Tibial artery (tissue), 4 donors: ENCODE measurements around the gene RAN.
A peak's percentile ranks its signal among the peaks of the same experiment; 100 is the strongest.

Experiments
- DNase-seq, 2 donors: peaks; one replicate each; pipeline ENCODE4 v3.0.0-alpha.2; 2019
- H3K27ac ChIP-seq, 2 donors: fragments of 200-600 bp; sonication (generic) in 1 of 2; 1 replicate in 1 of 2; 2 replicates in 1 of 2; pipeline ENCODE4 v1.5.1; 2018 to 2019; ENCODE audit warnings: mild to moderate bottlenecking in 1 of 2
- H3K27me3 ChIP-seq, 2 donors: fragments of 200-600 bp; sonication (generic) in 1 of 2; one replicate each; pipeline versions ENCODE4 v1.5.1 to v1.6.0; 2016 to 2019
- H3K36me3 ChIP-seq, 3 donors: fragments of 200-600 bp; sonication (generic) in 2 of 3; one replicate each; pipeline ENCODE4 v1.5.1; 2016 to 2019; ENCODE audit warnings: mild to moderate bottlenecking in 2 of 3
- H3K4me1 ChIP-seq, 4 donors: fragments of 200-600 bp; sonication (generic) in 2 of 4; 1 replicate in 3 of 4; 2 replicates in 1 of 4; pipeline ENCODE4 v1.5.1; 2016 to 2019
- H3K4me3 ChIP-seq, 2 donors: fragments of 200-600 bp; sonication (generic) in 1 of 2; 1 replicate in 1 of 2; 2 replicates in 1 of 2; pipeline ENCODE4 v1.5.1; 2018 to 2019; ENCODE audit warnings: mild to moderate bottlenecking in 2 of 2
- H3K9me3 ChIP-seq, 3 donors: fragments of 200-600 bp; sonication (generic) in 1 of 3; one replicate each; pipeline ENCODE4 v1.5.1; 2016 to 2019
- CTCF ChIP-seq, 2 experiments: fragments of 200-600 bp in 1 of 2; fragments of 450-650 bp in 1 of 2; IDR thresholded peaks; one replicate each; pipeline ENCODE4 v1.5.1; 2017 to 2019; ENCODE audit warnings: antibody characterized with exemption in 2 of 2, mild to moderate bottlenecking in 1 of 2, moderate library complexity in 1 of 2
- intact Hi-C: fragments of 100-400 bp; cut with DNase I; formaldehyde crosslinking; loops from one replicate; pipeline ENCODE4 v1.15.0; 2023; ENCODE audit warnings: low total_unique reads

The RAN gene

GRCh38 chr12:130920119-130920703 is 48.3 kb downstream of the RAN start:
- Histone ChIP-seq H3K36me3 (no peaks in the 10 kb centered on the region), H3K27me3 (peaks cover 0 to 22% of the 10 kb centered on the region in 2 donors), H3K4me3 (no peak overlapping the region), H3K4me1 (peaks cover 0 to 8% (median 0%) of the 10 kb centered on the region in 4 donors), H3K27ac (peak overlapping the region in 1 of 2 donors; percentile 25), H3K9me3 (peaks cover 0 to 11% (median 5%) of the 10 kb centered on the region in 3 donors)
- intact Hi-C loops, result no loop called here
- TF ChIP-seq CTCF (IDR thresholded peaks at IDR 0.05), result no peak
- DNase-seq, result no peak

GRCh38 chr12:130920723-130921381 is 49.0 kb downstream of the RAN start:
- peaks cover 0 to 8% (median 0%) of the 10 kb centered on the region in 4 donors for H3K4me1 ChIP-seq
- TF ChIP-seq CTCF (IDR thresholded peaks at IDR 0.05), result no peak
- no peaks in the 10 kb centered on the region for H3K36me3 ChIP-seq
- no peak overlapping the region for H3K4me3 ChIP-seq
- peak; percentile 91 to 92 for DNase-seq
- peaks cover 0 to 22% of the 10 kb centered on the region in 2 donors for H3K27me3 ChIP-seq
- peaks cover 0 to 11% (median 5%) of the 10 kb centered on the region in 3 donors for H3K9me3 ChIP-seq
- intact Hi-C loops, result no loop called here
- peak overlapping the region in 1 of 2 donors; percentile 28 for H3K27ac ChIP-seq

- no peaks in the 10 kb centered on the region for H3K4me1 ChIP-seq
- peaks cover 0 to 18% of the 10 kb centered on the region in 2 donors for H3K27me3 ChIP-seq
- no peaks in the 10 kb centered on the region for H3K36me3 ChIP-seq
- no peak for TF ChIP-seq CTCF (IDR thresholded peaks at IDR 0.05)
- intact Hi-C loops, result no loop called here
- no peak overlapping the region for H3K27ac ChIP-seq
- H3K4me3 ChIP-seq, result no peak overlapping the region
- peaks cover 0 to 11% (median 5%) of the 10 kb centered on the region in 3 donors for H3K9me3 ChIP-seq
- no peak for DNase-seq
These were observed 50.7 kb downstream of the RAN start for GRCh38 chr12:130922511-130922953.

GRCh38 chr12:130924966-130925665 is 53.2 kb downstream of the RAN start:
- H3K27me3 ChIP-seq, result peaks cover 0 to 19% of the 10 kb centered on the region in 2 donors
- H3K4me1 ChIP-seq, result no peaks in the 10 kb centered on the region
- no peaks in the 10 kb centered on the region for H3K36me3 ChIP-seq
- no peak for TF ChIP-seq CTCF (IDR thresholded peaks at IDR 0.05)
- H3K27ac ChIP-seq, result no peak overlapping the region
- DNase-seq, result no peak
- no peak overlapping the region for H3K4me3 ChIP-seq
- H3K9me3 ChIP-seq, result peaks cover 0 to 11% (median 5%) of the 10 kb centered on the region in 3 donors
- intact Hi-C loops, result no loop called here

GRCh38 chr12:130925666-130926015 is 53.8 kb downstream of the RAN start:
- H3K36me3 ChIP-seq, result no peaks in the 10 kb centered on the region
- H3K27me3 ChIP-seq, result peaks cover 0 to 23% of the 10 kb centered on the region in 2 donors
- H3K9me3 ChIP-seq, result peaks cover 0 to 11% (median 5%) of the 10 kb centered on the region in 3 donors
- no peak for TF ChIP-seq CTCF (IDR thresholded peaks at IDR 0.05)
- DNase-seq, result no peak
- H3K27ac ChIP-seq, result no peak overlapping the region
- H3K4me1 ChIP-seq, result no peaks in the 10 kb centered on the region
- intact Hi-C loops, result no loop called here
- no peak overlapping the region for H3K4me3 ChIP-seq
